Activated T-cell treated with anti-CD3 and anti-CD28 coated beads for 4 hours (primary cell): ENCODE data around the gene SRR.

Experiments used
- DNase-seq: peaks from one replicate; pipeline ENCODE4 v3.0.0-alpha.2; 2020

Gene SRR

GRCh38 chr17:2347805-2348685, 44.3 kb downstream of the SRR start:
- DNase-seq, result no peak

- DNase-seq, result no peak
Observed at GRCh38 chr17:2351269-2351668, 47.5 kb downstream of the SRR start.

GRCh38 chr17:2354311-2354710, 50.6 kb downstream of the SRR start:
- no peak for DNase-seq

- no peak for DNase-seq
Observed at GRCh38 chr17:2357237-2357636, 53.5 kb downstream of the SRR start.

- DNase-seq, result no peak
Observed at GRCh38 chr17:2357931-2358434, 54.2 kb downstream of the SRR start.

GRCh38 chr17:2361010-2361760, 57.4 kb downstream of the SRR start:
- DNase-seq, result no peak

- DNase-seq, result no peak
Observed at GRCh38 chr17:2362016-2362415, 58.3 kb downstream of the SRR start.

- DNase-seq, result no peak
Observed at GRCh38 chr17:2362416-2362815, 58.7 kb downstream of the SRR start.

- no peak for DNase-seq
Observed at GRCh38 chr17:2362881-2363280, 59.1 kb downstream of the SRR start.

GRCh38 chr17:2363318-2363717, 59.6 kb downstream of the SRR start:
- no peak for DNase-seq

GRCh38 chr17:2363851-2364762, 60.4 kb downstream of the SRR start:
- no peak for DNase-seq

- DNase-seq, result no peak
Observed at GRCh38 chr17:2364763-2365116, 61.0 kb downstream of the SRR start.

GRCh38 chr17:2365132-2365531, 61.4 kb downstream of the SRR start:
- DNase-seq, result no peak

- no peak for DNase-seq
Observed at GRCh38 chr17:2366747-2367494, 63.2 kb downstream of the SRR start.

- DNase-seq, result no peak
Observed at GRCh38 chr17:2368359-2368758, 64.6 kb downstream of the SRR start.

GRCh38 chr17:2369039-2369438, 65.3 kb downstream of the SRR start:
- DNase-seq, result no peak

GRCh38 chr17:2369551-2370210, 65.9 kb downstream of the SRR start:
- DNase-seq, result no peak

GRCh38 chr17:2370211-2370589, 66.5 kb downstream of the SRR start:
- no peak for DNase-seq

- DNase-seq, result no peak
Observed at GRCh38 chr17:2371183-2372130, 67.7 kb downstream of the SRR start.

- DNase-seq, result no peak
Observed at GRCh38 chr17:2372180-2372579, 68.4 kb downstream of the SRR start.

- DNase-seq, result no peak
Observed at GRCh38 chr17:2372681-2373080, 68.9 kb downstream of the SRR start.
